ENCODE data around the gene ADAMTS6.

The ADAMTS6 gene

DNA sequence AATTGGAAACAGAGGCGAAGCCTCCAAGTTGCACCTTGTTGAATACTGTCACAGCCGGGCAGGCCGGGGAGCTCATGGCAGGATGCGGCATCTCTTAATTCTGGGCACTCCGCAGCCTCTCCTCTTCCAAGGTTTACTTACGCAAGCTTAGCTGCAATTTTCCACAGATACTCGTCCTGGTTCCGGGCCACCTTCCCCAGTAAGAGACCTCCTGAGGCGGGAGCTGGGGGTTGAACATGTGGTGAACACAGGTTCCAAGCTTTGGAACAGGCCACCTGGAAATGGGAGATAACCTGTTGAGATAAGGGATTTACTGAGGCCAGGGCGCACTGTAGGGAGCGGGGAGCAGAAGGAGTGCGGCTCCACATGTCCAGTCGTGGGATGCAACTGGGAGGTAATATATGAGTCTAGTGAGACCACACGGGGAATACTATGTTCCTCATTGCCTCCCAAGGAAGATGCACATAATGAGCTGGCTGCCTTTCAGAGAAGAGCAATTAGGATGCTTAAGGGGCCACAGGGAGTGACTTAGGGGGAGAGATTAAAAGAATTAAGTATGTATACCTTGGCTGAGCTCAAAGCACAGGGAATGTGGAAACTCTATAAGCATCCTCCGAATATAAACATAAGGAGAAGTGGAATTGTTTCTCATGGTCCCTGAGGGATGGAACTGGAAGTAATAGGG is 377.8 kb downstream of the ADAMTS6 start:
- DNase-seq (ENCODE audit: low read depth): no peak

DNA sequence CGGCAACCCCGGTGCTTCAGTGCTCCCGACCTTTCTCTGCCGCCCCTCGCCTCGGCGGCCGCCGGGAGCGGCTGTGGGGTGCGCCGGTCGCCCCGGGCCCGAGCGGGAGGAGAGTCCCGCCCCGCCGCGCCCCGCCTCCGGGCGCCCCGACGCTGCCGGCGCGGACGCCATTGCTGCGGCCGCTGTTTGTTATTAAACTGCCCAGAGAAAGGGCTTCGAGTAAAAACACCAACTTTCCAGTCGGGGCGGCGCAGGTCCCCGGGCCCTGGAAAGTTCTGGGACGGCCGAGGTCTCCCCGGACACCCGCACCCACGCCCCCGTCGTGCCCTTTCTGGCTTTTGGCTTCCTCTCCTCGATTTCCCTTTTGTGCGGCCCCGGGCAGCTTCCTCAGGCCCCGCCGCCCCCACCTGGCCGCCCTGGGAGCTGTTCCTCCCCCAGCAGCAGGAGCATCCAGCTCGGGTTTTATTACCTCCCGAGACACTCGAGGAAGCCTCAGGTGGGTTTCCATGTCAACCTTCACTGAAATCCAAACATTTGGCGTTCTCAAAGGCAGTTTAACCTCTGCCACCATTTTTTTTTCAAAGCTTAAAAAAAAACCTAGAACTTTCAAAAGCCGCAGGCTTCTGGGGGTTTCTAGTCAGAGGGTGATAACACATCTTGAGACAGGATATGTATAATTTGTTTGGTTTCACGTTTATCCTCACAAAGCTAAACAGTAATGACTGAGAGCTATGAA is 378.6 kb downstream of the ADAMTS6 start:
- no peak for DNase-seq (ENCODE audit: low read depth)

- DNase-seq (ENCODE audit: low read depth): no peak
These were observed 379.2 kb downstream of the ADAMTS6 start for GRCh38 chr5:65102371-65102975.

GRCh38 chr5:65101632-65102100 is 380.1 kb downstream of the ADAMTS6 start:
- no peak for DNase-seq (ENCODE audit: low read depth)

GRCh38 chr5:65100911-65101631 is 380.6 kb downstream of the ADAMTS6 start:
- peak; percentile 65 for DNase-seq (ENCODE audit: low read depth)

Measured in GM04504 (cell line).